ENCODE measurements around the gene STKLD1.
A peak's percentile ranks its signal among the peaks of the same experiment; 100 is the strongest.

STKLD1 gene

DNA sequence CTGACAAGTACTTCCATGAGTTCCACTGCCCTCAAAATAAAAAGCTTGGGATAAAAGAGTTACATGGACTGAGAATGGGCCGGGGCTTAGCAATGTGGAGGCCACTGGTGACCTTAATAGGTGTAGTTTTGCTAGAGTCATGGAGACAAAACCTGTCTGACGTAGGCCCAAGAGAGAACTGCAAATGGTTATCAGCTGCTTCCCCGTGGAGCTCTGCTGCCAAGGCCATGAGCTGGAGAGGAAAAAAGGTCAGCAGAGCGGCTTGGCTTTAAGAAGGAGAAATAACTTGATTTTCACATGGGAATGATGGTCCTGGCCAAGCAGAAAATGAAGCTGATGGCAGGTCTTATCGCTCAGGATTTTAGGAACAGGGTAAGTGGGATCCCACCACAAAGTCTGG, 36.5 kb upstream of the STKLD1 start:
- intact Hi-C loops (cut with micrococcal nuclease): no loop called here
- H3K36me3 Mint-ChIP-seq (ENCODE audit: low read depth): peaks cover 85% of the 10 kb centered on the region
- H3K4me3 Mint-ChIP-seq: peak overlapping the region; percentile 55
- peak overlapping the region; percentile 90 for H3K27ac Mint-ChIP-seq
- H3K27me3 Mint-ChIP-seq: no peaks in the 10 kb centered on the region
- H3K4me1 Mint-ChIP-seq (ENCODE audit: low read depth): peaks cover 92% of the 10 kb centered on the region
- no peaks in the 10 kb centered on the region for H3K9me3 Mint-ChIP-seq

DNA sequence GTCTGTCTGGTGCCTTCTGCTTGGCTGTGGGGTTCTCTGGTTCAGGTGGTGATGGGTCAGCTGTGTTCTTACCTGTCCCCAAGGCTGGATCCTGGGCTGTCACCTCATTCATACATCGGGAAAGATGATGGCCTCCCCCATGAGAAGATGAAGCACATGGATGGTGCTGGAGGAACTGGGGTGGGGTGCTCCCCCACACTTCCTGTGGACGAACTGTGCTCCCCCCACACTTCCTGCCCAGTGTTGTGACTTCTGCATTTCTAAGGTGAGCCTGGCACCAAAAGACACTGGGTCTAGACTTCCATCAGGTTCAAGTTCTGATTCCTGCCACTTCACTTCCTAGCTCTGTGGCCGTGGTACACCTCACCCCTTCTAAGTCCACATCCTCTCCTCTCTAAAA, 35.9 kb upstream of the STKLD1 start:
- intact Hi-C loops (cut with micrococcal nuclease): no loop called here
- peak overlapping the region; percentile 90 for H3K27ac Mint-ChIP-seq
- peaks cover 89% of the 10 kb centered on the region for H3K36me3 Mint-ChIP-seq (ENCODE audit: low read depth)
- no peaks in the 10 kb centered on the region for H3K27me3 Mint-ChIP-seq
- no peaks in the 10 kb centered on the region for H3K9me3 Mint-ChIP-seq
- H3K4me1 Mint-ChIP-seq (ENCODE audit: low read depth): peaks cover 91% of the 10 kb centered on the region
- peak overlapping the region; percentile 69 for H3K4me3 Mint-ChIP-seq

DNA sequence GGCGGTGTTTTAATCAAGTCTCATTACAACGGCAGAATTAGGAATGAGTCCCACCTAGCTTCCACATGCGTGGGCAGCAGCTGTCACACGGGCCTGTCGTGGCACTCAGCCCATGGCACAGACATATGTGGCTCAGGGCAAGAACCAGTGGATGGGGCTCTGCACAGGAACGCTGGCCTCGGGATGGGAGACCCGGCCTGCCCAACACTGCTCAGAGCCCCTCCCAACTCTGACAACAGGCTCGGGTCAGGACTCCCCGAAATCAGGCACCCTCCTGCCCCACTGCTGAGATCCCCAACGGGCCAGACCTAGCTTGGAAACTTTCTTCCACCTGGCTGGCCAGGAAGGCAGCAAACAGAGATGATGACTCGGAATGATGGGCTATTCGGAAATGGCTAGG, 35.2 kb upstream of the STKLD1 start:
- peak overlapping the region; percentile 69 for H3K4me3 Mint-ChIP-seq
- intact Hi-C loops (cut with micrococcal nuclease): no loop called here
- peaks cover 89% of the 10 kb centered on the region for H3K4me1 Mint-ChIP-seq (ENCODE audit: low read depth)

DNA sequence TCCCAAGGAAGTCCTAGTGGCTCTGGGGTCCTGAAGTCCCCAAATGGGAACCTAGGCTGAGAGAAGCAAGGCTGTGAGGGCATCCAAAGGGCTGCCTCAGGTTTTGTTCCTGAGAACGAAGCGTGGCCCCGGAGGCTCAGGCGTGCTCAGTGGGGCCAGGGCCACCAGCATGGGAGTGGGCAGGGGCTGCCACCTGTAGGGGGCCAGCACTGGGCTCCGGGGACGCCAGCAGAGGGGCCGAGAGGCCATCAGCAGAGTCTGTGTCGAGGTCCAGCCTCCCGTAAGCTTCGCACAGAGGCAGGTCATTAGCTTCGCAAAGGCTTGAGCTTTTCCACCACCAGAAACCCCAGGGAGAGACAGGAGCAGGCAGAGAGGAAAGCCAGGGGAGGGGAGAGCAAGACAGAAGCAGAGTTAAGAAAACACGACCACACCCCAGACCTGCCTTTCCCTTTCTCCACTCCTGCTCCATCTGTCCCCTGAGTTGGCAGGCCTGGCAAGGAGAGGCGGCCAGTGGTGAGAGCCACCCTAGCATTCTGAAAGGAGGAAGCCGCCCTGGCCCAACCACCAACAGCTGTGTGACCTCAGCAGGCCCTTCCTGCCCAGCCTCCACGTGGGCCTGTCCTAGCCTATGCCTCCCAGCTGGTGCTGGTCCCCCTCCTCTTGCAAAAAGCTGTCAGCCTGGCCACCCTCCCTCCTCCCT, 34.6 kb upstream of the STKLD1 start:
- no peaks in the 10 kb centered on the region for H3K9me3 Mint-ChIP-seq
- peaks cover 89% of the 10 kb centered on the region for H3K36me3 Mint-ChIP-seq (ENCODE audit: low read depth)
- H3K4me1 Mint-ChIP-seq (ENCODE audit: low read depth): peaks cover 91% of the 10 kb centered on the region
- intact Hi-C loops (cut with micrococcal nuclease): no loop called here
- no peaks in the 10 kb centered on the region for H3K27me3 Mint-ChIP-seq
- H3K4me3 Mint-ChIP-seq: peak overlapping the region; percentile 69
- H3K27ac Mint-ChIP-seq: peak overlapping the region; percentile 90

More for the DNA sequence above, 35.2 kb upstream of the STKLD1 start:
- Mint-ChIP-seq H3K27ac (peak overlapping the region; percentile 90), H3K27me3 (no peaks in the 10 kb centered on the region), H3K9me3 (no peaks in the 10 kb centered on the region), H3K36me3 (ENCODE audit: low read depth) (peaks cover 89% of the 10 kb centered on the region)

DNA sequence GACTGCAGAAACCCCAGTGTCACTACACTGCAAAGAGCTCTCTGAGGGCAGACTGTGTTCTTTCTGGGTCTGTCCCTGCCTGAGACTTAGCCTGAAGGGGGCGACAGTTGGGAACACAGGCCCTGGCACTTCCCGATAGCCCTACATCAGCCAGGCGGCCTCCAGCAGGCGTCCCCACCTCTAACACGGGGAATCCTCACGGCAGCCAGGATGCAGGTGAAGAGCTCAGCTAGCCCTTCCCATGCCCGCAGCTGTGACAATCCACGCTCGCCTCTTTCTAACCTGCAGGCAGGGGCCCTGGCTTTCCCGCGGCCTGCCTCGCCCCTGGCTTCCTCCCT, 34.1 kb upstream of the STKLD1 start:
- Mint-ChIP-seq H3K27me3 (no peaks in the 10 kb centered on the region), H3K9me3 (no peaks in the 10 kb centered on the region), H3K27ac (peak overlapping the region; percentile 90), H3K36me3 (ENCODE audit: low read depth) (peaks cover 94% of the 10 kb centered on the region), H3K4me3 (peak overlapping the region; percentile 69), H3K4me1 (ENCODE audit: low read depth) (peaks cover 91% of the 10 kb centered on the region)
- intact Hi-C loops (cut with micrococcal nuclease): no loop called here

DNA sequence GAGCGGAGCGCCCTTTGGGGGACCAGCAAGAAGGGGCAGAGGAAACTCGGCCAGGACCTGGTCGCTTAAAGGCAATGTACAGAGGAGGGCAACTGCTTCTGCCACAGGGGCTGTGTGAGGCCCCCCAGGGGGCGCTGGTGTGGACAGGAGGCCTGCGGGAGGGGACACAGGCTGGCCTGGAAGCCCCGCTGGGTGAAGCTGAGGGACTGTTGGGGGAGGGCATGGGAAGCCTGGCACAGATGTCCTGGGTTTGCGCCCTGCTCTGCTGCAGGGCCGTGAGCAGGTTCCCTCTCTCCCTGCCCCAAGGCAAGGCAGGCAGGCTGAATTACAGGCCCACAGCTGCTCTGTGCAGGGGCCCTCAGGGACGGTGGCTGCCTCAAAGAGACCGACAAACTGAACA, 33.6 kb upstream of the STKLD1 start:
- Mint-ChIP-seq H3K9me3 (no peaks in the 10 kb centered on the region), H3K36me3 (ENCODE audit: low read depth) (peaks cover 96% of the 10 kb centered on the region), H3K27me3 (no peaks in the 10 kb centered on the region), H3K27ac (peak overlapping the region; percentile 90), H3K4me1 (ENCODE audit: low read depth) (peaks cover 90% of the 10 kb centered on the region), H3K4me3 (no peak overlapping the region)
- intact Hi-C loops (cut with micrococcal nuclease): no loop called here

DNA sequence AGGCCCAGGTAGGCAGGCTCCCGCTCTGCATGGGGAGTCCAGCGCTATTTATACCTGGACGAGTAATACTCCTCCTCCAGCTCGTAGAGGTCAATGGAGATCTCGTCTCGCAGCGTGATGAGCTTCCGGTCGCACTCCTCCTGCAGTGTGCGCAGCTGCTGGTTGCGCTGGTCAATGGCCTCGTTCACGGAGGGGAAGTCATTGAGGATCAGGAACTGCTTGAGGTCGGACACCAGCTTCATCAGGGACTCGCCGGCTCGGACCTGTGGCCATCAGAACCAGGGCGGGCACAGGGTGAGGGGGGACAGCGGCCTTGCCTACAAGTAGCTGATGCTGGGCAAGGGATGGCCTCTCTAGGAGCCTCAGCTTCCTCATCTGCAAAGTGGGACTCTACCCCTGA, 32.1 kb upstream of the STKLD1 start:
- H3K36me3 Mint-ChIP-seq (ENCODE audit: low read depth): peaks cover 98% of the 10 kb centered on the region
- H3K27me3 Mint-ChIP-seq: no peaks in the 10 kb centered on the region
- H3K4me3 Mint-ChIP-seq: no peak overlapping the region
- H3K27ac Mint-ChIP-seq: peak overlapping the region; percentile 18
- intact Hi-C loops (cut with micrococcal nuclease): no loop called here
- peaks cover 85% of the 10 kb centered on the region for H3K4me1 Mint-ChIP-seq (ENCODE audit: low read depth)
- no peaks in the 10 kb centered on the region for H3K9me3 Mint-ChIP-seq

DNA sequence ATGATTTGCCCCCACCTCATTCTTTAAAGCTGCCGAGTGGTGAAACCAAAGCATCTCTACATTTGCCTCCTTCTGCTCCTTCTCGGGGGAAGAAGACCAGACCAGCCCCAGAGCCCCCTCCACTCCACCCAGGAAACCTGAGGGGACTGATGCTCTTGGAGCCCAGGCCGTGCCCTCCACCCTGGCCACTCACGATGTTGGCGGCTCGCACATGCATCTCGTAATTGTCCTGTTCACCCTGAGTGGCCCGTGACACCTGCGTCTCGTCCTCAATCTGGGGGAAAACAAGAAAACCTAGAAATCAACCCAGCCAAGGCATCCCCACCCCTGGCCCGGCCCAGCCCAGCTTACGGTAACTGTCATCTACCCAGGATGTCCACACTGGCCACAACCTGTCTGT, 31.2 kb upstream of the STKLD1 start:
- no peak overlapping the region for H3K27ac Mint-ChIP-seq
- H3K4me1 Mint-ChIP-seq (ENCODE audit: low read depth): peaks cover 85% of the 10 kb centered on the region
- no peak overlapping the region for H3K4me3 Mint-ChIP-seq
- peaks cover 98% of the 10 kb centered on the region for H3K36me3 Mint-ChIP-seq (ENCODE audit: low read depth)
- intact Hi-C loops (cut with micrococcal nuclease): no loop called here
- H3K27me3 Mint-ChIP-seq: no peaks in the 10 kb centered on the region
- no peaks in the 10 kb centered on the region for H3K9me3 Mint-ChIP-seq

DNA sequence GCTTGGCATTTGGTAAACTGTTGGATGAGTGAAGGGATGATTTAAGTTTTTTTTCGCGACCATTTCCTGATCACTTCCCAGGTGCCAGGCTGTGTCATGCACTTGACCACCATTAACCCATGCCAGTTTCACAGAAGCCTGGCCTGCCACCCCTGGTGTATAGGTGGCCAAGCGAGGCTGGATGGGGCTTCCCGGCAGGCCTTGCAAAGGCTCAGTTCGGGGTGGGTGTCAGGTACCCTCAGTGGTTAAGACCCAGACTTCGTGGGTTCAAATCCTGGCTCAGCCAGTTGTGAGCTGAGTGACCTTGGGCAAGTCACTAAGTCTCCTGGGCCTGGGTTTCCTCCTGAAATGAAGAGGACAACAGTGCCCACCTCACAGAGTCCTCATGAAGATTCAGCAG, 30.6 kb upstream of the STKLD1 start:
- Mint-ChIP-seq H3K9me3 (no peaks in the 10 kb centered on the region), H3K4me3 (no peak overlapping the region), H3K27ac (no peak overlapping the region), H3K36me3 (ENCODE audit: low read depth) (peaks cover 98% of the 10 kb centered on the region), H3K4me1 (ENCODE audit: low read depth) (peaks cover 85% of the 10 kb centered on the region), H3K27me3 (no peaks in the 10 kb centered on the region)
- intact Hi-C loops (cut with micrococcal nuclease): no loop called here

DNA sequence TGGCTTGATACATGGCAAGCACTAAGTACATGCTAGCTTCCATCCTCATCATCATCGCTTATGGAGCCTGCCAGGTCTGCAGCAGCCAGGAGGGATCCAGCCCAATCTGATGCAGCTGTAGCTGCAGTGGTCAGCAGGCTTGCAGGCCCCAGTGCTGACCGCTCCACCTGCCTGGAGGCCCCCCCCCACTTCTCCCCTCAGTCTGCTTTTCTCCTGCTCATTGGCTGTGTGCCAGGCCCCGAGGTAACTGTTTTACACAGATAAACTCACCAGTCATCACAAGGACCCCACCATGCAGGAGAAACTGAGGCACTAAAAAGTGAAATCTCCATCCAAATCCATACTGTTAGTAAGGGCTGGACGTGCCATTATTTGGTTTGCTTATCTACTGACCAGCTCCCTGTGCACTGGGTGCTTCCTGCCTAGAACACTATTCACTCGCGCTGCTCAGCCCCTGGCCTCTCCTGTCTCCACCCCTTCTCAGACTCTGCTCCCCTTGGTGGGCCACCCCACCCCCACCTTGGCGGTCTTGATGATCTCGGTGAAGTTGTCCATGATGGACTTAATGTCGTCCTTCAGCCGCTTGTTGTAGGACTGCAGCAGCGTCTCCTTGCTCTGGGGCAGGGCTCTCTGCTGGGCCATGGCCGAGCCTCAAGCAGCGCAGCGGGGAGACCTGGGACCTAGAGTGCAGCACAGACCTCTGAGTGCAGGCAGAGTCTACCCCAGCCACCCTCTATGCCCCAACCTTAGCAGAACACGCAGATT, 30.0 kb upstream of the STKLD1 start:
- Mint-ChIP-seq H3K4me3 (peak overlapping the region; percentile 85), H3K27me3 (no peaks in the 10 kb centered on the region), H3K4me1 (ENCODE audit: low read depth) (peaks cover 81% of the 10 kb centered on the region), H3K36me3 (ENCODE audit: low read depth) (peaks cover 98% of the 10 kb centered on the region), H3K9me3 (no peaks in the 10 kb centered on the region), H3K27ac (peak overlapping the region; percentile 96)
- intact Hi-C loops (cut with micrococcal nuclease): no loop called here

DNA sequence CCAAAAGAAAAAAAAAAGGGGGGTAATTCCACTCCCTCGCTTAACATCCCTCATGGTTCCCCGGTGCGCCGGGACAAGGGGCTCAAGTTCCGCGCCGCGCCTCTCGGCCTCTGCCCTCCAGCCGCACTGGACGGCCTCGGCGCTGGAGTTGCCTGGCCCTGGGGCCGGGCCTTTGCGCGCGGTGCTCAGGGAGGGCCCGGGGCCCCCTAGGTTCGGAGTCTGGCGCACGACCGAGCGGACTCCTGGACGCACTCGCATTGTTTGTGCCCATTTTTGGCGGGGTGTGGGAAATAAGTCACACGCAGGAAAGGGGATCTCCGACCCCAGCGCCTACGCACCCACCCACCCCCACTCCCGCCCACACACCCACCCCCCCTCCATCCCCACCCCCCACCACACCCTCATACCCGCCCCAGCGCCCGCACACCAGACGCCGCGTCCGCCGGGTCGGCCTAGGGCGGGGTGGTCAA, 28.6 kb upstream of the STKLD1 start:
- Mint-ChIP-seq H3K4me3 (peak overlapping the region; percentile 85), H3K36me3 (ENCODE audit: low read depth) (peaks cover 98% of the 10 kb centered on the region)
- intact Hi-C loops (cut with micrococcal nuclease): no loop called here

DNA sequence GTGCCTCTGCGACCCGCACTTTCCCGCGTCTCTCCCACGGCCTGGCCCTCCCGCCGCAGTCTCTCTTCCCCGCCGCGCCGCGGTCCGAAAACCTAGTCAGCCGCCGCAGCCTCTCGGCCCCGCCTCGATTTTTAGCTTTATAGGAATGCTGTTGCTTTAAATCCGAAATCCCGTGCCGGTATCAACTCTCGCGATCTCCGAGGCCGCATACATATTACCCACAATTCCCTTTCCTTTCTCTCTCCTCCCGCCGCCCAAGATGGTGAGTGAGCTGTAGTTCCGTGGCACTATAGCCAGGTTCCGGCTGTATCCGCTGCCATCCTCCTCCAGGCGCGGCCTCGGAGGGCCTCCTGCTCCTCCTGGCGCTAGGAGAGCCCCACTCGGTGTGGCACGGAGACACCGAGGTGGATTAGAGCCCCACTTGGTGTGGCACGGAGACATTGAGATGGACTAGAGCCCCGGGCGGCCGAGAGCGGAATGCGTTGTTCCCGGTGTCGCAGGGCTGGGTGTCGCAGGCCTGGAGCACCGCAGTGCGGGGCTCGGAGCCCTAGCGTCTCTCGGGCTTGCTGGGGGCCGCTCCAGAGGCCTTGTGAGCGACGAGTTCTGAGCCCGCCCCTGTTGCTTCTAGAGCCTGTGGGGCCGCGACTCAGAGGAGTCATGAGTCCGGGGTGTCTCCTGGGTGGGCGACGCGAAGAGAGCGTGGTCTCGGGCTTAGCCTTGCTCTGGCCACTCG, 28.0 kb upstream of the STKLD1 start, which contains the start of the genes MED22 and RPL7A:
Gene MED22, minus strand, starts transcription at position 147 of the 733 bp plus-strand sequence. CDS start 1,469 bp downstream, outside the sequence.
Gene RPL7A, plus strand, starts transcription at position 234 of the 733 bp plus-strand sequence. Its CDS starts 26 bp downstream, at position 260.
- peaks cover 98% of the 10 kb centered on the region for H3K36me3 Mint-ChIP-seq (ENCODE audit: low read depth)
- no peaks in the 10 kb centered on the region for H3K27me3 Mint-ChIP-seq
- peaks cover 64% of the 10 kb centered on the region for H3K4me1 Mint-ChIP-seq (ENCODE audit: low read depth)

More for the DNA sequence above, 28.6 kb upstream of the STKLD1 start:
- Mint-ChIP-seq H3K9me3 (no peaks in the 10 kb centered on the region), H3K27me3 (no peaks in the 10 kb centered on the region), H3K4me1 (ENCODE audit: low read depth) (peaks cover 68% of the 10 kb centered on the region), H3K27ac (peak overlapping the region; percentile 96)

DNA sequence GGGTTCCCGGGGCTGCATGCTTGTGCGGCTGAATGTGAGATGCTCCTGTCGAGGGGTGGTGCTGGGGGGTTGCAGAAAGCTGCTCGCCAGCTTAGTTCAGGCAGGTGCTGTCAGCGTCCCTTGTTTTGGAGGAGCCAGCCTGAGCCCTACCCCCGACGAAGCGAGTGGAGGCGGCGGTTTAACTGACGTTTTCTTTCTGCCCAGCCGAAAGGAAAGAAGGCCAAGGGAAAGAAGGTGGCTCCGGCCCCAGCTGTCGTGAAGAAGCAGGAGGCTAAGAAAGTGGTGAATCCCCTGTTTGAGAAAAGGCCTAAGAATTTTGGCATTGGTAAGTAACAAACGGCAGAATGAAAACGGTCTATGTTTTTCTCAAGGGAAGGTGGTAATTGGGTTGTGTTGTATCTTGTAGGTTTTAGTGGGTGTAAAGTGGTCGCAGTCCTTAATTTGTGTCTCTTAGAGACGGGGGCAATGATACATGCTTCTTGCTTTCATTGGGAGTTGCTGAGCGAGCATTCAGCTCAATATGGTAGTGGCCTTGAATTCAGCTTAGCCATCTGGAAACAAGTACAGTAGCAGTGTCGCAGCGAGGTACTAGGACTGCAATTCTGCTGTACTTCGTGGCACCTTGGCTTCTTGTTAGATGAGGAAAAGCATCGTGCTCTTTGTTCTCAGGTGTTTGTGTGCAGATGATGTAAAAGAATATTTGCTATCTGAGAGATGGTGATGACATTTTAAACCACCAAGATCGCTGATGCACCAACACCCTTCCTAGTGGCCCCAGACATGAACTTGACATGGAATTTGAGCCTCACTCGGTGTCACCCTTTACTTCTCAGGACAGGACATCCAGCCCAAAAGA, 27.2 kb upstream of the STKLD1 start:
- no peaks in the 10 kb centered on the region for H3K27me3 Mint-ChIP-seq
- H3K27ac Mint-ChIP-seq: peak overlapping the region; percentile 96
- intact Hi-C loops (cut with micrococcal nuclease): loop anchor here (1.0 kb wide), 2 partner anchors 7 to 13 kb away; partner anchors contain the start of genes SURF1, SURF2 and SURF6
- peak overlapping the region; percentile 85 for H3K4me3 Mint-ChIP-seq
- H3K36me3 Mint-ChIP-seq (ENCODE audit: low read depth): peaks cover 98% of the 10 kb centered on the region
- no peaks in the 10 kb centered on the region for H3K9me3 Mint-ChIP-seq
- peaks cover 59% of the 10 kb centered on the region for H3K4me1 Mint-ChIP-seq (ENCODE audit: low read depth)

More for the DNA sequence above, 28.0 kb upstream of the STKLD1 start, which contains the start of the genes MED22 and RPL7A:
- Mint-ChIP-seq H3K27ac (peak within 1 kb of the TSS; percentile 96), H3K4me3 (peak within 1 kb of the TSS; percentile 85), H3K9me3 (no peaks in the 10 kb centered on the region)
- intact Hi-C loops (cut with micrococcal nuclease): loop anchor here (1.0 kb wide), 2 partner anchors 8 to 12 kb away; partner anchors contain the start of genes SURF1, SURF2 and SURF6
